ENCODE measurements around the gene PAQR8.

Gene PAQR8

GRCh38 chr6:52361945-52362442, at the start of gene PAQR8:
Gene PAQR8, plus strand, starts transcription at chr6:52362151. Its CDS starts 41,063 bp downstream, at chr6:52403214.
- peak; percentile 75 to 80 for DNase-seq (ENCODE audit: low read depth in 2 of 2)

- DNase-seq (ENCODE audit: low read depth in 2 of 2): no peak
Measured at GRCh38 chr6:52312461-52312860, 49.5 kb upstream of the PAQR8 start.

- no peak for DNase-seq (ENCODE audit: low read depth in 2 of 2)
Measured at GRCh38 chr6:52314752-52315151, 47.2 kb upstream of the PAQR8 start.

- no peak for DNase-seq (ENCODE audit: low read depth in 2 of 2)
Measured at GRCh38 chr6:52317211-52317610, 44.7 kb upstream of the PAQR8 start.

- DNase-seq (ENCODE audit: low read depth in 2 of 2): no peak
Measured at GRCh38 chr6:52317841-52318581, 43.9 kb upstream of the PAQR8 start.

GRCh38 chr6:52324189-52324588, 37.8 kb upstream of the PAQR8 start:
- no peak for DNase-seq (ENCODE audit: low read depth in 2 of 2)

GRCh38 chr6:52325695-52326471, 36.1 kb upstream of the PAQR8 start:
- DNase-seq (ENCODE audit: low read depth in 2 of 2): no peak

- DNase-seq (ENCODE audit: low read depth in 2 of 2): no peak
Measured at GRCh38 chr6:52326540-52327364, 35.2 kb upstream of the PAQR8 start.

- no peak for DNase-seq (ENCODE audit: low read depth in 2 of 2)
Measured at GRCh38 chr6:52328303-52328662, 33.7 kb upstream of the PAQR8 start.

GRCh38 chr6:52328729-52329128, 33.2 kb upstream of the PAQR8 start:
- DNase-seq (ENCODE audit: low read depth in 2 of 2): no peak

GRCh38 chr6:52330470-52330869, 31.5 kb upstream of the PAQR8 start:
- DNase-seq (ENCODE audit: low read depth in 2 of 2): no peak

GRCh38 chr6:52331793-52332457, 30.0 kb upstream of the PAQR8 start:
- DNase-seq (ENCODE audit: low read depth in 2 of 2): no peak

GRCh38 chr6:52333840-52334200, 28.1 kb upstream of the PAQR8 start:
- DNase-seq (ENCODE audit: low read depth in 2 of 2): no peak

GRCh38 chr6:52335576-52335975, 26.4 kb upstream of the PAQR8 start:
- no peak for DNase-seq (ENCODE audit: low read depth in 2 of 2)

GRCh38 chr6:52336919-52337561, 24.9 kb upstream of the PAQR8 start:
- DNase-seq (ENCODE audit: low read depth in 2 of 2): no peak

GRCh38 chr6:52337633-52338290, 24.2 kb upstream of the PAQR8 start:
- DNase-seq (ENCODE audit: low read depth in 2 of 2): no peak

- no peak for DNase-seq (ENCODE audit: low read depth in 2 of 2)
Measured at GRCh38 chr6:52340603-52340880, 21.4 kb upstream of the PAQR8 start.

GRCh38 chr6:52341561-52342260, 20.2 kb upstream of the PAQR8 start:
- no peak for DNase-seq (ENCODE audit: low read depth in 2 of 2)

- DNase-seq (ENCODE audit: low read depth in 2 of 2): no peak
Measured at GRCh38 chr6:52345311-52345710, 16.6 kb upstream of the PAQR8 start.

- no peak for DNase-seq (ENCODE audit: low read depth in 2 of 2)
Measured at GRCh38 chr6:52346503-52346902, 15.4 kb upstream of the PAQR8 start.

Data from stimulated activated CD8-positive, alpha-beta memory T cell treated with anti-CD3 and anti-CD28 coated beads, Interleukin-2, amount 100 ng/mL, for 48 hours (primary cell).